HG03439 (cell line): ENCODE results near the gene TEAD1.

ENCODE experiments used
- ATAC-seq: cut with Tn5 transposase; IDR thresholded peaks from one replicate; pipeline ENCODE4 v1.9.1; 2021; ENCODE audit warnings: mild to moderate bottlenecking, moderate library complexity; ENCODE audit not compliant: unreplicated experiment

The TEAD1 gene

GRCh38 chr11:12968101-12968500 lies 293.9 kb downstream of the TEAD1 start:
- no peak for ATAC-seq

GRCh38 chr11:12968826-12969225 lies 294.6 kb downstream of the TEAD1 start:
- no peak for ATAC-seq

GRCh38 chr11:12971955-12972354 lies 297.7 kb downstream of the TEAD1 start:
- no peak for ATAC-seq

- no peak for ATAC-seq
Measured at GRCh38 chr11:12973528-12974181, 299.4 kb downstream of the TEAD1 start.

GRCh38 chr11:12975195-12975594 lies 301.0 kb downstream of the TEAD1 start:
- ATAC-seq, result no peak

- no peak for ATAC-seq
Measured at GRCh38 chr11:12979928-12980689, 305.9 kb downstream of the TEAD1 start.

- no peak for ATAC-seq
Measured at GRCh38 chr11:12981676-12982522, 307.7 kb downstream of the TEAD1 start.

GRCh38 chr11:12983336-12983735 lies 309.1 kb downstream of the TEAD1 start:
- ATAC-seq, result no peak

GRCh38 chr11:12986194-12986898 lies 312.1 kb downstream of the TEAD1 start:
- no peak for ATAC-seq

- no peak for ATAC-seq
Measured at GRCh38 chr11:12989428-12990161, 315.4 kb downstream of the TEAD1 start.

- no peak for ATAC-seq
Measured at GRCh38 chr11:12990162-12990480, 315.9 kb downstream of the TEAD1 start.

- no peak for ATAC-seq
Measured at GRCh38 chr11:12991426-12991825, 317.2 kb downstream of the TEAD1 start.

GRCh38 chr11:12993626-12994025 lies 319.4 kb downstream of the TEAD1 start:
- no peak for ATAC-seq
